ENCODE results near the gene COL4A4.

DNA sequence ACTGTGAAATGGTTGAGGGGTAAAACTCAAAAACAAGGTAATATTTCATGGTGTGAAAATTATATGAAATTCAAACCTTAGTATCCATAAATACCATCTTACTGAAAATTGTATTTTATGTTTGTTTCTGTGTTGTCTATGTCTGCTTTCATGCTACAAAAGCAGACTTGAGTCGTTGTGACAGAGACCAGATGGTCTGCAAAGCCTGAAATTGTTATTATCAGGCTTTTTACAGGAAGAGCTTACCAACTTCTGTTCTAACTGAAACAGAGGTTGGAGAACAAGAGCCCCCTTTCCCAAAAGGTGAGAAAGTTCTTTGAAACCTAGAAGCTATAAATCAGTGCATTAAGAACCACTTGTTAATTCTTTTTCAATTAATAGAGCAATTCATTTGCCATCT, 110.0 kb downstream of the COL4A4 start:
- TF ChIP-seq POLR2A (IDR thresholded peaks at IDR 0.05), result no peak
- TF ChIP-seq, protein P1, sequence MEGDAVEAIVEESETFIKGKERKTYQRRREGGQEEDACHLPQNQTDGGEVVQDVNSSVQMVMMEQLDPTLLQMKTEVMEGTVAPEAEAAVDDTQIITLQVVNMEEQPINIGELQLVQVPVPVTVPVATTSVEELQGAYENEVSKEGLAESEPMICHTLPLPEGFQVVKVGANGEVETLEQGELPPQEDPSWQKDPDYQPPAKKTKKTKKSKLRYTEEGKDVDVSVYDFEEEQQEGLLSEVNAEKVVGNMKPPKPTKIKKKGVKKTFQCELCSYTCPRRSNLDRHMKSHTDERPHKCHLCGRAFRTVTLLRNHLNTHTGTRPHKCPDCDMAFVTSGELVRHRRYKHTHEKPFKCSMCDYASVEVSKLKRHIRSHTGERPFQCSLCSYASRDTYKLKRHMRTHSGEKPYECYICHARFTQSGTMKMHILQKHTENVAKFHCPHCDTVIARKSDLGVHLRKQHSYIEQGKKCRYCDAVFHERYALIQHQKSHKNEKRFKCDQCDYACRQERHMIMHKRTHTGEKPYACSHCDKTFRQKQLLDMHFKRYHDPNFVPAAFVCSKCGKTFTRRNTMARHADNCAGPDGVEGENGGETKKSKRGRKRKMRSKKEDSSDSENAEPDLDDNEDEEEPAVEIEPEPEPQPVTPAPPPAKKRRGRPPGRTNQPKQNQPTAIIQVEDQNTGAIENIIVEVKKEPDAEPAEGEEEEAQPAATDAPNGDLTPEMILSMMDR (IDR thresholded peaks at IDR 0.05), result no peak

Measured in vagina (tissue), 2 donors.